ENCODE results near the gene ASIC4.

ASIC4 gene

GRCh38 chr2:219570924-219571310, 56.6 kb downstream of the ASIC4 start:
- DNase-seq: no peak

- no peak for DNase-seq
Measured at GRCh38 chr2:219571311-219572236, 57.3 kb downstream of the ASIC4 start, which contains the start of gene OBSL1. TSS of gene OBSL1 (minus strand) at chr2:219571539. CDS start at chr2:219571232, 307 bp downstream.

- DNase-seq: no peak
Measured at GRCh38 chr2:219572237-219573001, 58.1 kb downstream of the ASIC4 start, which contains the start of gene INHA. TSS of gene INHA (plus strand) at chr2:219572310. CDS start at chr2:219572375, 65 bp downstream.

DNA sequence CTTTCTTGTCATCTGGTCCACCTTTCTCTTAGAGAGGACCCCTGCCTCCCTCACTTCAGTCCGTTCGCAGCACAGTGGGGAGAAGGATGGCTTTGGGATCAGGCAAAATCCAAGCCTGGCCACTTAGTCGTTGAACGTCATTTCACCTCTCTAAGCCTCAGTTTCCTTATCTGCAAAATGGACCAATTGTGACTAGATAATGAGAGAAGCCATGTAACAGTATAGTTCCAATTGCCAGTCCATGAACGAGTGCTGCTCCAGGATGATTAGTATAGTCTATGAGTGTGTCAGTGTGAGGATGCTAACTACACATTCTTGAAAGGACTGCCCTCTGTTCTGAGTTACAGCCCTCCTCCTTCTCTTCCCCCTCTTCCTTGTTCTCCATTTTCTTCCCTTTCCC, 58.9 kb downstream of the ASIC4 start:
- no peak for DNase-seq

DNA sequence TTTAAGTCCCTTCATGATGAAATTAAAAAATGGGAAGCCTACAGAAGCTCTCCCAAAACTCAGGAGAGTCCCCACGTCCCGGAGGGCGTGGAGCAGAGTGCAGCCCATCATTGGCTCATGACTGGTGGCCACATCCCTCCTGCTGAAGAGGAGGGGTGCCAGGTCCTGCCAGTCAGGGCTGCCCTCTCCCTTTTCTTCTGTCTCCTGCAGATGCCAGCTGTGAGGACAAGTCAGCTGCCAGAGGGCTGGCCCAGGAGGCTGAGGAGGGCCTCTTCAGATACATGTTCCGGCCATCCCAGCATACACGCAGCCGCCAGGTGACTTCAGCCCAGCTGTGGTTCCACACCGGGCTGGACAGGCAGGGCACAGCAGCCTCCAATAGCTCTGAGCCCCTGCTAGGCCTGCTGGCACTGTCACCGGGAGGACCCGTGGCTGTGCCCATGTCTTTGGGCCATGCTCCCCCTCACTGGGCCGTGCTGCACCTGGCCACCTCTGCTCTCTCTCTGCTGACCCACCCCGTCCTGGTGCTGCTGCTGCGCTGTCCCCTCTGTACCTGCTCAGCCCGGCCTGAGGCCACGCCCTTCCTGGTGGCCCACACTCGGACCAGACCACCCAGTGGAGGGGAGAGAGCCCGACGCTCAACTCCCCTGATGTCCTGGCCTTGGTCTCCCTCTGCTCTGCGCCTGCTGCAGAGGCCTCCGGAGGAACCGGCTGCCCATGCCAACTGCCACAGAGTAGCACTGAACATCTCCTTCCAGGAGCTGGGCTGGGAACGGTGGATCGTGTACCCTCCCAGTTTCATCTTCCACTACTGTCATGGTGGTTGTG, 60.4 kb downstream of the ASIC4 start:
- DNase-seq: no peak

DNA sequence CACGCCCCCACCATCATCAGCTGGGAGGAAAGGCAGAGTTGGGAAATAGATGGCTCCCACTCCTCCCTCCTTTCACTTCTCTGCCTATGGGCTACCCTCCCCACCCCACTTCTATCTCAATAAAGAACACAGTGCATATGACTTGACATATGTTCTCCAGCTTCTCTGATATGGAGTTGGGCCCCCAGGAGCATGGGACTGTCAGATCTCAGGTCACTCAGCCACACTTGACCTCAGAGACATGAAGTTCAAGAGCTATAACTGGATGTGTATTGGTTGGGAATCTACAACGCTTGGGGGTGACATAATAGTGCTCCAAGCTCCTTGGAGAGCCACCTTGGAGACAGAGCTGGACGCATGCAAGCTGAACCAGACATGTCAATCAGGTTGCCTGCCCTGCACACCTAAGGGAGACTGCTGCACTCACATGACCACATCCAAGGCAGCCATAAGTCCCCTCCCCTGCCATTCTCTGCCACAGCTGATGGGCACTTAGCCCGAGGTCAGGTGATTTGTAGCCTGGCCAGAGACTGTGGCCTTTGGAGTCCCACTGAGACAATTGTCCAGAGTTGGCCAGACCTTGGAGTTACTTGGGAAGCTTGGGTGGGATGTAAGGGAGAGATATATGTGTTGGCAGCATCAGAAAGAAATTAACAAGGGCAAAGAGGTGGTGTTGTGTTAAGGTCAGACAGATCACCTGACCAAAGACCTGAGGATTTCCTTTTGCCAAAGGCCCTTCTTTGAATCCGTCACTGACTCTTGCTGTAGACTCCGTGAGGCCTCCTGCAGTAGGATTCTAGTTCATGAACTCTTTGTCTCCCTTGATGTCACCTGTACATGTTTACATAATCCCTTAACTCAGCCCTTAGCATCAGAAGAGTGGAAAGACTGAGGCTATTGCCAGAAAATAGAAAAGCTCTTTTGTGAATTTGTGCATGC, 61.6 kb downstream of the ASIC4 start:
- DNase-seq: no peak

DNA sequence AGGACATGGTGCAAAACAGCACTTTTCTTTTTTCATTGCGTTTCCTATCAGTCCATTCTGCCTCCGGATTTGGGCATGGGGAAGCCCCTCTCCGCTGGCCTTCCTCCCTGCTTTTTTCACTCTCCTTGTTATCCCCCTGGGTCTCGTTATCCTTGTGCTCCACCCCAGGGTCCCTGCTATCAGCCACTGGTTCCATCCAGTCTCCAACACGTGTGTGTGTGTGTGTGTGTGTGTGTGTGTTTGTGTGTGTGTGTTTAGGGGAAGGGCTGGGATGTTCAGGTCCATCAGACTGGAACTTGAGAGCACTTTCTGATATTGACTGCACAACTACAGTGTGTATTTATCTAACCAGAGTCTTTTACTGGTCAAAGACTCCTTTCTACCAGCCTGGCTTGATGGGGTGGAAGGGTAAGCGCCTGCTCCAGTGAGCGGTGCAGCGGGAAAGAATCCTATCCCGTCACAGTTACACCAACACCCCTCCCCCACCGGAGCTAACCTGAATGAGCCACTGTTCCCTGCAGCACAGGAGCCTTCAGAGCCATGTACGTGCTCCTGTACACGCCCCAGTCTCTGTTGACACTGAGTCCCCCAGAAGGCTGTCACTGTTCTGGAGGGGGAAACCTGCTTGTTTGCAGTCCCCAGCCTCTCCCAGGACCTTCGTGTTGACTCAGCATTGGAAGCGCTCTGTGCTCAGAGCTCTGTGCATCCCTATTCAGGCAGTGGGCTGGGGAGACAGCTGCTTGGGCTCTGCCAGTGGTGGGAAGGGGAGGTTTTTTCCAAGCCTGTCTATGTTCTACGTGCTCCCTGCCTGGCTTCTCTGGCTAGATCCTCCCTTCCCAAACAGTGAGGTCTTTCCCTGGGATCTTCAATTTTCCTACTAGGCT, 62.5 kb downstream of the ASIC4 start:
- no peak for DNase-seq

DNA sequence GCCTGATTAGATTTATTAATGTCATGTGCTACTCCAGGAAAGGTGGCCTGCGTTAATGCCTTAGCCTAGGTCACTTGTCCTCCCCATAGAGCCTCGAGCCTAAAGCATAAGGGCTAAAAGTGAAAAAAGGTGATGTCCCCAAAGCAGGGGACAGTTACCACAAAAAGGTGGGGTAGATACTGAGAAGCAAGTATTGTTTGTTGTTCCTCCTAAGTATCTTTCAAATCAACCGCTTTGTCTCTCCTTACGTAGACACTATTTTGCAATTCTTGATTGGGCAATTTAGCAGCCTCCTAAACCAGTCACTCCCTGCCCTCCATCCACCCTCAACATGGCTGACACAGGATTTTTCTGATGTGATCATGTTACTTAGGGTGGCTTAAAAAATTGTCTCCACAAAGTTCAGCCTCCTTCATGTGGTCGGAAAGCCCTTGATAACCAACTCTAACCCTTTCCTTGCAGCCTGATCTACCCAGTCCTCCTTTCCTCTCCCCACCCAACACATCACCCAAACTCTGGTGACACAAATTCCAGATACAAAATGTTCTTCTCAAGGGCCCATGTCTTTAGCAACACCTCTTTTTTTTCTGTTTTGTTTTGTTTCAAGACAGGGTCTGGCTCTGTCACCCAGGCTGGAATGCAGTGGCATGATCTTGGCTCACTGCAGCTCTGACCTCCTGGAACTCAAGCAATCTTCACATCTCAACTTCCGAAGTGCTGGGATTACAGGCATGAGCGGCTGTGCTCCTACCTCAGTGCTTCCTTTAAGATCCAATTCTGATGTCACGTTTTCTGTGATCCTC, 64.7 kb downstream of the ASIC4 start:
- DNase-seq: no peak

DNA sequence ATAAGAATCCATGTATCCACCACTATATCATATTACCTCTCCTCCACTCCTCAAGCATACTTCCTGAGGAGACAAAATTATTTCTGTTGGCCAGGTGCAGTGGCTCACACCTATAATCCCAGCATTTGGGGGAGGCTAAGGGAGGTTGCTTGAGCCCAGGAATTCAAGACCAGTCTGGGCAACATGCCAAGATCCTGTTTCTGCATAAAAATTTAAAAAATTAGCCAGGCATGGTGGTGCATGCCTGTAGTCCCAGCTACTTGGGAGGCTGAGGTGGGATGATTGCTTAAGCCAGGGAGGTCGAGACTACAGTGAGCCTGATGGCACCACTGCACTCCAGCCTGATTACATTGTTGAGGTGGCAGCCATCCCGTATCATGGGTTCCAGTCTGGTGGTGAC, 67.1 kb downstream of the ASIC4 start:
- no peak for DNase-seq

All from effector CD4-positive, alpha-beta T cell (primary cell).